AG09319 (cell line): ENCODE measurements around the gene CNTN1.
"Not testable (repeated sequence)": the region's sequence is repeated elsewhere in the genome, so short reads cannot be mapped to it uniquely, and the experiment has no call there.

Experiments
- DNase-seq: peaks from one replicate; pipeline ENCODE4 v3.0.0-alpha.2; 2010; ENCODE audit warnings: low read depth; ENCODE audit errors: extremely low read depth
- TF ChIP-seq, protein P1 (sequence below): IDR thresholded peaks from 2 replicates; pipeline ENCODE4 v1.5.1; 2011; ENCODE audit warnings: low read depth, mild to moderate bottlenecking, inconsistent platforms, low read length, moderate library complexity

Gene CNTN1

GRCh38 chr12:41076114-41076513, 383.9 kb downstream of the CNTN1 start:
- TF ChIP-seq, protein P1, sequence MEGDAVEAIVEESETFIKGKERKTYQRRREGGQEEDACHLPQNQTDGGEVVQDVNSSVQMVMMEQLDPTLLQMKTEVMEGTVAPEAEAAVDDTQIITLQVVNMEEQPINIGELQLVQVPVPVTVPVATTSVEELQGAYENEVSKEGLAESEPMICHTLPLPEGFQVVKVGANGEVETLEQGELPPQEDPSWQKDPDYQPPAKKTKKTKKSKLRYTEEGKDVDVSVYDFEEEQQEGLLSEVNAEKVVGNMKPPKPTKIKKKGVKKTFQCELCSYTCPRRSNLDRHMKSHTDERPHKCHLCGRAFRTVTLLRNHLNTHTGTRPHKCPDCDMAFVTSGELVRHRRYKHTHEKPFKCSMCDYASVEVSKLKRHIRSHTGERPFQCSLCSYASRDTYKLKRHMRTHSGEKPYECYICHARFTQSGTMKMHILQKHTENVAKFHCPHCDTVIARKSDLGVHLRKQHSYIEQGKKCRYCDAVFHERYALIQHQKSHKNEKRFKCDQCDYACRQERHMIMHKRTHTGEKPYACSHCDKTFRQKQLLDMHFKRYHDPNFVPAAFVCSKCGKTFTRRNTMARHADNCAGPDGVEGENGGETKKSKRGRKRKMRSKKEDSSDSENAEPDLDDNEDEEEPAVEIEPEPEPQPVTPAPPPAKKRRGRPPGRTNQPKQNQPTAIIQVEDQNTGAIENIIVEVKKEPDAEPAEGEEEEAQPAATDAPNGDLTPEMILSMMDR = no peak
- no peak for DNase-seq

- not testable (repeated sequence) for DNase-seq
Observed at GRCh38 chr12:41081241-41081640, 389.0 kb downstream of the CNTN1 start.

DNA sequence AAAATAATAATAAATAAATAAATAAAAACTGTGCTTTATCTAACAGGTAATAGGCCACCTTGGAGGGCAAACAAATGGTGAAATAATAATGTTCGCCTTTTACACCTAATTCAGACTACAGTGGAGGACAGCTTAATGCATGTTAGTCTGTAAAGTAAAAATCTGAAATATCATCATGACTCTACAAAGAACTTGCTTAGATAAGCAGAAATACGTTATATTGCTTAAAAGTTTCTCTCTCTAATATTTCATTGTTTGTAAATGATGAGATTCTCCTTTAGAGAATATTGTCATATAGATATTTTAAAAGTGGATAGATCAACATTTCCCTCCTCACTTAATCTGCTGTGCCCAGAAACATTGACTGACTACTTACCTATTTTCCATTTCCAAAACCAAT, 397.2 kb downstream of the CNTN1 start:
- TF ChIP-seq, protein P1 = no peak
- DNase-seq = no peak

- DNase-seq = no peak
- TF ChIP-seq, protein P1 = no peak
Observed at GRCh38 chr12:41092115-41092514, 399.9 kb downstream of the CNTN1 start.

DNA sequence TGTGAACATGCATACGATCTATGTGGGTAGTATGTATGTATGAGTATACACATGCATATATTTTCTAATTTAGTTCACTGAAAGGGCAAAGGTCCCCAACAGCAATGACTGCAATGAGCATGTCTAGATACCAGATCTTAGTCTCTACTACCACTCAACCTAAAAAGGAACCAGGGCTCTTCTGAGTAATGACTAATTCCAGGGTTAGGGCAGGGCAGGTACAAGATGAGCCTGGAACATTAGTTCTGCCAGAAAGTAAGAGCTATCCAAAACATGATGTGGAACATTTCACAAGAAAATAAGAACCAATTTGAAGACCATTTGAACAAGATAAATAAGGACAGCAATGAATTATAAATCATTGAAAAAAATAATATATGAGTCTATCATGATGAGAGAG, 404.6 kb downstream of the CNTN1 start:
- TF ChIP-seq, protein P1 = no peak
- DNase-seq = no peak

DNA sequence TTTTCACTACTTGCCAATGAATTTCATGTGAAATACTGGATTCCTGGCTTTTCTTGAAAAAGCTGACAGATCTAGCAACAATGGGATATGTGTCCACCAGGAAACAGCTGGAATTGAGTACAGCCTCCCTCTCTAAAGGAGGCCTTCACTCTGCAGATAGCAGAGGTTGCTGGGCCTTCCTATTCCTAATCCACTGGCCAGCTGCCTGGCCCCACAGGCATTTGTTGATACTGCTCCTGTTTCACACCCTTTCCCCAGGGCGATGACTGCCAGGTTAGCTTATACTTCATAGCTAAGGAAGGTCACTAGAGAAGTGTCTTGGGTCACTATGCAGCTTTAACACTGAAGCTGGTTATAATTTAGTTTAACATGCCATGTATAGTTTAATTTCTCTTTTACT, 408.3 kb downstream of the CNTN1 start:
- no peak for DNase-seq
- TF ChIP-seq, protein P1 = no peak

- no peak for DNase-seq
- TF ChIP-seq, protein P1 = no peak
Observed at GRCh38 chr12:41101806-41102205, 409.6 kb downstream of the CNTN1 start.

DNA sequence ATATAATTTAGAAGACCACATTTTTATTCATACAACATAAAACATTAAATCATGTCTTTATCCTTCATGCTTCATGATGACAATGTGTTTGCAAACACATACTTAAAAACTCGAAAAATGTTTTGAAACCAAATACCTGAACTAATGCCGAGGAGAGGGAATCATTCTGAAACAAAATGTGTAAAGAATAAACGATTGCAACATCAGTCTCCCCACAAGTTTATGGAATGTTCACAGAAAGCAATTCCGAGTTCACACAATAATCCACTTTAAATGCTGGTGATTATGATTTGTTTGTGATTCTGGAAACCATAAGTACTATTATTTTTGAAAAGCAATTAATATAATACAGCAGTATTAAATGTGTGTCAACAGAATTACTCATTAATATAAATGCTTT, 411.4 kb downstream of the CNTN1 start:
- TF ChIP-seq, protein P1 = no peak
- DNase-seq = no peak
